ENCODE measurements around the gene CFAP74.

CFAP74 gene, protein sequence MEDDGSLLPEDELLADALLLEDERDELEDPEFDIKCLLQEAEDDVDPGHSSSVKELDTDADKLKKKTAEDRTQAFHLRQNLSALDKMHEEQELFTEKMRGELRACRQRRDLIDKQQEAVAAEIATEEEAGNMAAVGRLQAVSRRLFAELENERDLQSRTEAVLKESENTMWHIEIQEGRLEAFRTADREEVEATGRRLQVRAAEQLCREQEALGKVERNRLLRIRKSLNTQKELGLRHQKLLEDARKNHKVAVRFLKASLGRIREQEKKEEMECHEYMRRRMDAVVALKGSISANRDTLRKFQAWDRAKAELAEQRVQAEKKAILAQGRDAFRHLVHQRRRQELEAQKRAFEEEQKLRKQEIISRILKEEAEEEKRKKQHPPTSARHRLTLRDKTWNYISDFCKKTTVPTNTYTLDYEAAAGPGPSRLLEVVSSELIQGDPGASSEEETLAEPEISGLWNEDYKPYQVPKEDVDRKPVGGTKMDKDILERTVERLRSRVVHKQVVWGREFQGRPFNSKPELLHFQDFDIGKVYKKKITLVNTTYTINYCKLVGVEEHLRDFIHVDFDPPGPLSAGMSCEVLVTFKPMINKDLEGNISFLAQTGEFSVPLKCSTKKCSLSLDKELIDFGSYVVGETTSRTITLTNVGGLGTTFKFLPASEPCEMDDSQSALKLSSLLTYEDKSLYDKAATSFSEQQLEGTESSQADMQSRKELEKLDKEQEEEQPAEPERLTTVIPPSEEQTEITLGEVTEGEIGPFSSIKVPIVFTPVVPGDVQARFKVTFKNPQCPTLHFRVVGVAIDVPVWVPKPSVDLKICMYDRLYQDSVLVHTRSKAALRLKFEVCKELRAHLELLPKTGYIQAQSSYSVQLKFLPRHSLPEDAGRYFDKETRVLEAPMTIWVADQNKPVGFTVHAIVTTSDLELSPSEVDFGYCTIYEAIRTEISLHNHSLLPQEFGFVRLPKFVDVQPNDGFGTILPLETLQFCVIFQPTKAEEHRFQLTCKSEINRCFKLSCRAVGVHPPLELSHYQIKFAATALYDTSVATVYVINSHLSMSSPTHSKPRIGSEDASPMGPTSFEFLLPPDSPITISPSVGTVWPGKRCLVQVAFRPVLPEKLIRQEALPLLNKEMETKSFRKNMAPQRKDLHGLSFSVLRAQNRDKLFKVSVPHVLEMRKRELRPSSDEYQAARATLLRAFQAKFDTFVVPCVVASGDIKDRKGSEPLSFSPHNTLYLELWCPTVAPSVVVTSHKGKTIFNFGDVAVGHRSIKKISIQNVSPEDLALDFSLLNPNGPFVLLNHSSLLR (N-terminal part only)

DNA sequence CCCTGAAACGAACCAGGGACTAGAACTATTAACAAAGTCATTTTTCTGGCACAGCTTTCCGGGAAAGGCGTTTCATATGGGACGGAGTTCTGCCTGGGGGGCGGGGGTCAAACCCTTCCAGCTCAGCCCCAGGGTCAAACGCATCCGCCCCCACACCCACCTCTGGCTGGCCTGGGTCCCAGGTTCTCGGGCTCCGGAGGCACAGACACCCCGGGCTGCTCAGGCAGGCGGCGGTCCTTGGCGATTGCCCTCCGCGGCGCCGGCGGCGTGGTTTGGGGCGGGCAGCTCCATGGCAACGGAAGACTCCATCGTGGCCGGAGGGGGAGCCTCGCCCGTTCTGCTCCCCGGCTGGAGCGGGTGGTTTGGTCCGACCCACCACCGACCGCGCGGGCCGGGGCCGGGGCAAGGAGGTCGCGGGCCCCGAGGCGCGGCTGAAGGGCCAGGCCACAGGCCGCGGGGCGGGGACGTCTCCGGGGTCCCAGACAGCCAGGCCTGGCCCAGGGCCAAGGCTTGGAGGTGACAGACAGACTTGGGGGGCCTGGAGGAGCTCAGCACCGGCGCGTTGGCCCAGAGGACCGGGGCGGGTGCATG, at the start of gene CFAP74:
Gene CFAP74 (minus strand): TSS at position 246 of the 591 bp plus-strand sequence. CDS start 12,830 bp downstream, outside the sequence.
- H3K27ac ChIP-seq, result no peak within 1 kb of the TSS
- H3K27me3 ChIP-seq (ENCODE audit: insufficient read depth, low read depth, severe bottlenecking), result no peaks in the 10 kb centered on the region
- TF ChIP-seq, protein P1, sequence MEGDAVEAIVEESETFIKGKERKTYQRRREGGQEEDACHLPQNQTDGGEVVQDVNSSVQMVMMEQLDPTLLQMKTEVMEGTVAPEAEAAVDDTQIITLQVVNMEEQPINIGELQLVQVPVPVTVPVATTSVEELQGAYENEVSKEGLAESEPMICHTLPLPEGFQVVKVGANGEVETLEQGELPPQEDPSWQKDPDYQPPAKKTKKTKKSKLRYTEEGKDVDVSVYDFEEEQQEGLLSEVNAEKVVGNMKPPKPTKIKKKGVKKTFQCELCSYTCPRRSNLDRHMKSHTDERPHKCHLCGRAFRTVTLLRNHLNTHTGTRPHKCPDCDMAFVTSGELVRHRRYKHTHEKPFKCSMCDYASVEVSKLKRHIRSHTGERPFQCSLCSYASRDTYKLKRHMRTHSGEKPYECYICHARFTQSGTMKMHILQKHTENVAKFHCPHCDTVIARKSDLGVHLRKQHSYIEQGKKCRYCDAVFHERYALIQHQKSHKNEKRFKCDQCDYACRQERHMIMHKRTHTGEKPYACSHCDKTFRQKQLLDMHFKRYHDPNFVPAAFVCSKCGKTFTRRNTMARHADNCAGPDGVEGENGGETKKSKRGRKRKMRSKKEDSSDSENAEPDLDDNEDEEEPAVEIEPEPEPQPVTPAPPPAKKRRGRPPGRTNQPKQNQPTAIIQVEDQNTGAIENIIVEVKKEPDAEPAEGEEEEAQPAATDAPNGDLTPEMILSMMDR (IDR thresholded peaks at IDR 0.05; ENCODE audit: low read depth, low read length), result no peak
- no peaks in the 10 kb centered on the region for H3K36me3 ChIP-seq
- no peaks in the 10 kb centered on the region for H3K9me3 ChIP-seq (ENCODE audit: severe bottlenecking)
- H3K4me3 ChIP-seq (ENCODE audit: low read depth, low read length), result peak within 1 kb of the TSS; percentile 23
- DNase-seq, result peak; percentile 70

DNA sequence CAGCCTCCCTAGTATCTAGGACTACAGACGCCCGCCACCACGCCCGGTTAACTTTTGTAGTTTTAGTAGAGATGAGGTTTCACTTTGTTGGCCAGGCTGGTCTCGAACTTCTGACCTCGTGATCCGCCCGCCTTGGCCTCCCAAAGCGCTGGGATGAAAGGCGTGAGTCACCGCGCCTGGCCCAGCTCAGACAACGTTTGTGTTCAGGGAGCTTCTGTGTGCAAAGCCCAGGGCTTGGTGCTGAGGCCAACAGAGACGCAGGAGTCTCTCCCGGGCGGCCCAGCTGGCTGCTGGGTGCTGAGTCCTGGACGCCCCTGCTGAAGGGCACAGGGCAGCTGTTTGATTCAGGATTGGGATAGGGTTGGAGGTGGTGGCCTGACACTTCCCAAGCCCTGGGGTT, 49.6 kb upstream of the CFAP74 start:
- Histone ChIP-seq H3K36me3 (peaks cover 13% of the 10 kb centered on the region), H3K27me3 (ENCODE audit: insufficient read depth, low read depth, severe bottlenecking) (no peaks in the 10 kb centered on the region), H3K4me3 (ENCODE audit: low read depth, low read length) (no peak overlapping the region), H3K27ac (no peak overlapping the region), H3K9me3 (ENCODE audit: severe bottlenecking) (no peaks in the 10 kb centered on the region)
- no peak for DNase-seq
- TF ChIP-seq, protein P1 (IDR thresholded peaks at IDR 0.05; ENCODE audit: low read depth, low read length), result no peak

DNA sequence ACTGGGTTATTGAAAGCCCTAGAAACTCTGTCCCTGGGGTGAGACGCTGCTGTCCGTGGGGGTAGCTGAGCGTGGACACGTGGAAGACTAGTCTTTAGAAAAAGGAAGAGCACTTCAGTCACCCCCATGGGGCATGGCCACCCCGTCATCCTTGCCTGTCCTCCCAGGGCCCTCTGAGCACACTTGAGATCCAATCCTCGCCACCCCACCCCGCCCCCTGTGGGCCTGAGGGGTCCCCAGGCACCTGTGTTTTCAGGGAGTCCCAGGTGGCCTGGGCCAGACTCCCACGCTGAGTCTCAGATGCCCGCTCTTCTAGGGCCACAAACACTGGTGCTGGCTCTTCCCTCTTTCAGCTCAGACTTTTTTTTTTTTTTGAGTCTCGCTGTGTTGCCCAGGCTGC, 49.2 kb upstream of the CFAP74 start:
- H3K27ac ChIP-seq, result no peak overlapping the region
- H3K36me3 ChIP-seq, result peaks cover 13% of the 10 kb centered on the region
- no peak for DNase-seq
- H3K4me3 ChIP-seq (ENCODE audit: low read depth, low read length), result no peak overlapping the region
- H3K27me3 ChIP-seq (ENCODE audit: insufficient read depth, low read depth, severe bottlenecking), result no peaks in the 10 kb centered on the region
- TF ChIP-seq, protein P1 (IDR thresholded peaks at IDR 0.05; ENCODE audit: low read depth, low read length), result no peak
- H3K9me3 ChIP-seq (ENCODE audit: severe bottlenecking), result no peaks in the 10 kb centered on the region

DNA sequence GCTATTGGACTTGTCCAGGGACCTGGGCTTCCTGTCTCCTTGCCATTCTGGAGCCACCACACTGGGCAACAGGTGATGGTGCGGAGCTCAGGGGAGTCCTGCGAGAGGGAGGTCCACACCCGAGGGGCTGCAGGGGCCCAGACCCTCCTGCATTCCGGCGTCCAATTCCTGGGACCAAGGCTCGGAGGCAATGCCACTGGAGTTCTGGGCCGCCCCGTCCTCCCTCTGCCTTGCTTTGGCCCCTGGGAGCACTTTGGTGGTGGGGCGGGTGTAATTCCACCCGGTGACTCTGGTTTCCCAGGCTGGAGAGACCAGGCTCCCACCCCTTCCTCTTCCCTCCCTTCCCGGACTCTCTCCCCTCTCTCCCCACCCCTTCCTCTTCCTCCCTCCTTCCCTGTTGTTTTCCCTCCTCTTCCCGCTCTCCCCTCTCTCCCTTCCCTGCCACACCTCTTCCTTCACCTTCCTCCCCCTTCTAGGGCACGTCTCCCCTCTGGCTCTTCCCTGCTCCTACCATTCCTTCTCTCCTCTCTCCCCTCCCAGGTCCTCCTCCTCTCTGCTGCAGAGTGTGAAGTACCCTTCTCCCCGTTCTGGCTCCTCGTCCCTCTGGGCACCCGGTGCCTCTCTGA, 48.6 kb upstream of the CFAP74 start:
- TF ChIP-seq, protein P1 (IDR thresholded peaks at IDR 0.05; ENCODE audit: low read depth, low read length), result no peak
- DNase-seq, result no peak
- H3K36me3 ChIP-seq, result peaks cover 10% of the 10 kb centered on the region; the same call in 1 of the 2 replicates
- H3K27me3 ChIP-seq (ENCODE audit: insufficient read depth, low read depth, severe bottlenecking), result no peaks in the 10 kb centered on the region
- H3K4me3 ChIP-seq (ENCODE audit: low read depth, low read length), result no peak overlapping the region
- no peak overlapping the region for H3K27ac ChIP-seq
- no peaks in the 10 kb centered on the region for H3K9me3 ChIP-seq (ENCODE audit: severe bottlenecking)
